Caki2 (cell line): ENCODE results near the gene AAK1. TPM values are rescaled to one million over a fixed set of nuclear protein-coding genes. Genes with fewer than 3 reads are reported as not detected.
"Not testable (repeated sequence)": the region's sequence is repeated elsewhere in the genome, so short reads cannot be mapped to it uniquely, and the experiment has no call there.

Experiments used
- DNase-seq: peaks from one replicate; pipeline ENCODE4 v3.0.0-alpha.2; 2015; ENCODE audit warnings: low read depth
- in situ Hi-C: cut with HindIII; loops from 2 replicates; pipeline ENCODE4 v1.10.0; 2016; ENCODE audit warnings: low sequenced_read_pairs, low pct_unique_long_range_greater_than_20kb, mixed read lengths
- total RNA-seq: library from RNA; depleted of rRNA; stranded (reverse); fragments of >200 nt; shearing (Covaris generic); gene quantifications from 2 replicates; pipeline ENCODE4 v1.2.3, GENCODE V29; 2014; ENCODE audit warnings: low replicate concordance

AAK1 gene
- total RNA-seq, 1 experiment from 2014 or later = 15.9 TPM

- in situ Hi-C loops = no loop called here
- DNase-seq = no peak
These were observed 21.6 kb upstream of the AAK1 start for GRCh38 chr2:69665152-69665551.

GRCh38 chr2:69663860-69664259 lies 20.3 kb upstream of the AAK1 start:
- in situ Hi-C loops = no loop called here

GRCh38 chr2:69662547-69662946 lies 19.0 kb upstream of the AAK1 start:
- DNase-seq, in situ Hi-C loops: not testable (repeated sequence)

More at GRCh38 chr2:69663860-69664259, 20.3 kb upstream of the AAK1 start:
- DNase-seq = no peak

DNA sequence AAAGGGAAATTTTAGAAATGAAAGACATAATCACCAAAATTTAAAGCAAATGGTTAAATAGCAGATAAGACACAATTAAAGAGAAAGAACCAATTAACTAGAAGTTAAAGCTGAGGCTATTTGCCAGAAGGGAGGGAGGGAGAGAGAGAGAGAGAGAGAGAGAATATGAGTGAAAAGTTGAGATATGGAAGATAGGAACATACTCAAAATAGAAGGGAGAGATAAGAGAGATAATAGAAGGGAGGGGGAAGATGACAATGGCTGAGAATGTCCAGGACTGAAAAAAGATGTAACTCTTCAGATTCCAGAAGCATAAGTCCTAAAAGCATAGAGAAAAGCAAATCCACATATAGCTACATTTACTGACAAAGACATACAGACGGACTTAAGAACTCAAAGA lies 17.1 kb upstream of the AAK1 start:
- DNase-seq = no peak
- in situ Hi-C loops = no loop called here

DNA sequence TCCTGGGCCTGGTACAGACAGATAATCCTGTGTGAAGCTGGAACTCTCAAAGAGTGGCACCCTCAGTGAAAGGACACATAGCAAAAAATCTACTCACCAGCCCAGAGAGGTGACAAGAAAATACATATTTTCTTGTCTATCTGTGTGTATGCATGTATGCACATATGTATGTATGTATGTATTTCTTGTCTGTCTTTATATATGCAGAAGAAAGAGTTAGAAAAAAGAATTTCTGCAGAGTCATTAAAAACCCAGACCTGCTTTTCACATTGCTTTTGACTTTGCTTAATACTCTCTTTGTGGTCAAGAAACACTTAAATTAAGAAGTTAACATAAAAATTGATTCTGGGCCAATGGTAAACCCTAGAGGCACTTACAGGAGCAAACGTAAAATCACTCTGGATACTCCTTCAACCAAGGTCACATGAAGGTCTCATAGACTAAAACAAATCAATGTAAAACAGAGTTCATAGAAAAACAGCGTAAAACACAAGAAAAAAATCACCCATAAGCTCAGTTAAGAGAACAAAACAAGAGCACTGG lies 16.5 kb upstream of the AAK1 start:
- no peak for DNase-seq
- in situ Hi-C loops = no loop called here

- in situ Hi-C loops = no loop called here
These were observed 15.8 kb upstream of the AAK1 start for GRCh38 chr2:69659349-69659748.

GRCh38 chr2:69652206-69652605 lies 8.7 kb upstream of the AAK1 start:
- DNase-seq = peak; percentile 83
- in situ Hi-C loops = no loop called here

More at GRCh38 chr2:69659349-69659748, 15.8 kb upstream of the AAK1 start:
- DNase-seq = no peak

GRCh38 chr2:69647196-69647595 lies 3.7 kb upstream of the AAK1 start:
- DNase-seq, in situ Hi-C loops: not testable (repeated sequence)

GRCh38 chr2:69646714-69647113 lies 3.2 kb upstream of the AAK1 start:
- in situ Hi-C loops = no loop called here
- DNase-seq = no peak

DNA sequence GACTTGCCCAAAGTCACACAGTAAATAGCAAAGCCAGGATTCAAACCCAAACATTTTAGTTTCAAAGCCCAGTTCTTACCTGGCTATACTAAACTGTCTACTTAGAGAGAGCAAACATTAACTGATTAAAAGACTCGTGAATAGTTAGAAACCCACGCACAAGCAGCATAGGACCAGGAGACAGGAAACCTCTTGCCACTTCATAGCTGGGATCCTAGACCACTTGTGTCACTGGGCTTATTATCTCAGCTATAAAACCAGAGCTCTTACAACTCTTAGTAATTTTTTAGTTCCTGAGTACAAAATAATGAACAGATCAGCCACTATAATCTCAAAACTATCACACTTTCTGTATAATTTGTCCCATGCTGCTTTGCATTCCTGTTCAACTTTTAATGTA lies 2.4 kb upstream of the AAK1 start:
- in situ Hi-C loops = no loop called here
- no peak for DNase-seq

- DNase-seq = peak; percentile 26
- in situ Hi-C loops = no loop called here
These were observed 1.5 kb upstream of the AAK1 start for GRCh38 chr2:69645031-69645431.

DNA sequence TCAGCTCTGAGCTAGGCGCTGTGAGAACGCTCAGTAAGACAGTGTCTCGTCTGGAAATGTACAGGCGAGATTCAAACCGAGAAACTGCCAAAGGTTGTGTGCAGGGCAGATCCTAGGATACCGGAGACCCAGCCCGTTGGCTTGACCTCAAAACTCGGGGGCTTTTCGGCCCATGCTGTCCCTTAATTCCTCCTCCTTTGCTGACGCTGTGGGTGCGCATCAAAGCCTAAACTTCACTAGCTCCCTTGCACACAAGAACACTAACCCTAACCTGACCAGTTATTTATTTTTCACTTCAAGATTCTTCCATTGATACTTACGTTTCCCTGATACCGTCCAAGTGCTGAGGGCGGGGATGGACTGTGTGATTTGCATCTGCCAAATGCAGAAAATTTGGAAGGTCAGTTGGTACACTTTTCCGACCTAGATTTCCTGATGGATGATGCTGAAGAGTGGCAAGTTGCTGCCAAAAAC lies 1.0 kb upstream of the AAK1 start:
- DNase-seq = no peak
- in situ Hi-C loops = no loop called here

DNA sequence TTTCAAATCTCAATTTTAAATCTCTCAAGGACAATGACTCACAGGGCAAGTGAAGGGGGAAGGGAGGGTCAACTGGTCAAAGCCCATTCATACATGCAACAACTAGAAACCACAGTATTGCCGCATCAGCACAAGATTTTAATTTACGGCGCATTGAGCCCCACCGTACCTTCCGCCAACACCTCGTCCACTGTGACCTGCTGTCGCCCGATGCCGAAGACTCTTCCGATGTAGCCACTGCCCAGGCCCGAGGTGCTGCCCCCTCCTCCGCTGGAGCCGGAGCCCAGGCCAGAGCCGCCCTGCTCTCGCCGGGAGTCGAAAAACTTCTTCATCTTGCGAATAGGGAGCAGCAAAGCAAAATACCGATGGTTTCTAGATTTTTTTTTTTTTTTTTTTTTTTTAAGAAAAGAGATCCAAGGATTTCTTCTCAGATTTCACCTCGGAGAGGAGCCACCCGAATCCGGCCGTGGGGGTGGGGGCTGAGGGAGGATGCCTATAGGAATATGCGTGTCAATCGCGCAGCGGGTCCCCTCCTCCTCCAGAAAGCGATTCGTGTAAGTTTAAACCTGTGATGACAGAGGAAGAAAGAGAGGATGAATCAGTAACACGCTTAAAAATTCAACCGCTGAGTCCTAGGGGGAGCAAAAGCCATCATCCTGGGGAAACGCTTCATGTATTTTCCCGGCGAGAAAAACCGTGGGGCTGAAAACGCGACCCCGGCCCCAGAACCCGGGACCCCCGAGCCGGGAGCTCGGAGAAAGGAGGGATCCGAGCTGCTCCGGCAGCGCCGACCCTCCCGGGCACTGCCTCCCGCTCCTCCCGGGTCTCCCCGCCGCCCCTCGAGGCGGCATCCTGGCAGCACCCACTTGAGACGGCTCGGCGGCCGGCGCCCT lies 584 bp downstream of the AAK1 start:
- in situ Hi-C loops = no loop called here
- DNase-seq = peak; percentile 61

DNA sequence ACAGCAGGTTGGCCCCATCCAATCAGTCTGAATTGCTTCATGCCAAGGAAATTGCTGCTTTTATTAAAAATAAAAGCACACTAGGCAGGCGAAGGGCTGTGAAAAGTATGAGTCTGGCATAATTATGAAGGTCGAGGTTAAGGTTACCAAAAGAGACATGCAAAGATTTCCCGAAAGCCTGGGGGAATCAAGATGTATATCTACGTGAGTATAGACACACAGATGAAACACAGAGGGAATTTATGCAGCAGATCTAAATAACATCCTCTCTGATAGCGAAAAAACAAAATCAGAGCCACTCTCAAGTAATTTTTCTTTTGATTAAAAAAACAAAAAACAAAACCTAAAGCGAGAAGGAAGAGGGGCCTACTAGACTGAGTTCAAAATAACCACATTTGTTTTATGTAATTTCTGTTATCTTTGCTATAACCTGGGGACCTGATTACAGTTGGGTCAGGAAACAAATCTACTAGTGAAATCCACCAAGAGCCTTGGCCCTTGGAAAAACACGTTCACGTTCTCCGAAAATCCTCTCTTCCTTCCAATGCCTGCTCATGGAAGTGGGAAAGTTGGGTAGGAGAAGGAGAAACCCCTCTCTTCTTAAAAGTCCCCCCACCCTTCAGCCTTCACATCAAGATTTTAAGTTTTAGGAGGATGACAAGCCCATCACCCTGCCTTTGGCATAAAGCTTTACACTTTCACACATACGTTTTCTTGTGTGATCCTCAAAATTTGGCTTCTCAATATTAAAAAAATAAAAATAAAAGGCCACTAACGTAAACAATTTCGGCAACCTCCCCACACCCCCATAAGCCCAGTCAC lies 1.4 kb downstream of the AAK1 start:
- in situ Hi-C loops = no loop called here
- no peak for DNase-seq

GRCh38 chr2:69641471-69641870 lies 2.1 kb downstream of the AAK1 start:
- in situ Hi-C loops = no loop called here

DNA sequence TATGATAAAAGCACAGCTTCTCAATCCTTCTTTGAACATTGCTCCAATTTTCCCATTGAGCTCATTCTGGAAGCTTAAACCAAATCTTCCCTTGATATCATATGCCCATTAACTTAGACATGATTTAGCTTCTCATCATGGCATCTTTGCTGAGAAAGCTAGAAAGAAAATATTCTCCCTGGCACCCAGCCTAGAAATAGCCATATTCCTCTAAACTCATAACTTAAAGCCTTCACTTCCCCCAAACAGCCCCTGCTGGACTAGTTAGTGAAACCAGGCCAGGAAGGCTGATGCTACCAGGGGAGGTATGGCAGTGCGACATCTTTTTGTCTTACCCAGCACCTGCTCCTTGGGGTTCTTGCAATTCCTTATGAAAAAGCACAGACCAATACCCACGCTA lies 4.3 kb downstream of the AAK1 start:
- in situ Hi-C loops = no loop called here
- no peak for DNase-seq

More at GRCh38 chr2:69641471-69641870, 2.1 kb downstream of the AAK1 start:
- DNase-seq = no peak

DNA sequence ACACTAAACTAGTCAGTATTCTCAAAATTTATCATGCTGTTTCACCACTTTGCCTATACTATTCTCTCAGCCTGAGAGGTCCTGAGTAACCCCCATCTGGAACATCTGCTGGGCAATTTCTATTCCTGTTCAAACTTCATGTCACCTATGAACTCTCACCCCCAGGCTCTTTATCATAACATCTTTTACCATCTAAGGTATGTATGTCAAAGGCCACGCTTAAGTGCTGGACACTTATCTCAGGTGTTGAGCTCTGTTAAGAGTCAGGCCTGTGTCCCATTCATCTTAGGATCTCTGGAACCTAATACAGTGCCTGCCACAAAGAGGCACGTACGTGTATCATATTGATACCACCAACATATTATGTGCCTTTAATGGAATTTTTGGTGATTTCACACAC lies 4.9 kb downstream of the AAK1 start:
- in situ Hi-C loops = no loop called here
- no peak for DNase-seq

- in situ Hi-C loops = no loop called here
- no peak for DNase-seq
These were observed 5.6 kb downstream of the AAK1 start for GRCh38 chr2:69637923-69638322.

GRCh38 chr2:69636395-69636794 lies 7.1 kb downstream of the AAK1 start:
- in situ Hi-C loops = no loop called here

More at GRCh38 chr2:69636395-69636794, 7.1 kb downstream of the AAK1 start:
- DNase-seq = no peak
